A549 (cell line): ENCODE measurements around the gene INVS.

ENCODE experiments used
- CHD2 ChIP-seq: fragments of 150-350 bp; IDR thresholded peaks from 2 replicates; pipeline ENCODE4 v1.6.1; 2014; ENCODE audit warnings: low read length; ENCODE audit not compliant: partially characterized antibody
- CTCF ChIP-seq: fragments of >200 bp; sonication (Bioruptor Twin); formaldehyde crosslinking; IDR thresholded peaks from 3 replicates; pipeline ENCODE4 v1.5.1; 2016
- MAZ ChIP-seq: fragments of 150-350 bp; IDR thresholded peaks from 2 replicates; pipeline ENCODE4 v1.6.1; 2014; ENCODE audit warnings: antibody characterized with exemption, low read depth, low read length, borderline replicate concordance
- RNF2 ChIP-seq: fragments of 200-600 bp; sonication (generic); IDR thresholded peaks from 2 replicates; pipeline ENCODE4 v1.6.1; 2016; ENCODE audit warnings: low read depth, mild to moderate bottlenecking, antibody characterized with exemption, moderate library complexity, borderline replicate concordance

- peak; percentile 63 for TF ChIP-seq CTCF
- TF ChIP-seq MAZ = no peak
- TF ChIP-seq CHD2 = no peak
- no peak for TF ChIP-seq RNF2
Observed at GRCh38 chr9:100222674-100223073, 123.6 kb downstream of the INVS start.
